H1 (cell line): Measurements from ENCODE around the gene TFCP2L1. TPM values are rescaled to one million over a fixed set of nuclear protein-coding genes. Genes with fewer than 3 reads are reported as not detected.

Experiments used
- CTCF ChIA-PET: fragments of 300-600 bp; sonication (Branson Sonifier 250); formaldehyde crosslinking; loops from one replicate; lab custom pipeline; 2021; ENCODE audit not compliant: partially characterized antibody; lab: Charles Lee
- POLR2A ChIA-PET: fragments of 300-600 bp; sonication (Branson Sonifier 250); formaldehyde crosslinking; loops from one replicate; lab custom pipeline; 2021; ENCODE audit warnings: inconsistent platforms; ENCODE audit not compliant: partially characterized antibody; lab: Charles Lee
- DNase-seq, 2 experiments: peaks; one replicate each; pipeline versions ENCODE4 v3.0.0 to v3.0.0-alpha.2; 2010 to 2022; ENCODE audit warnings: low spot score in 2 of 2, low read depth in 1 of 2, mixed read lengths in 1 of 2
- FAIRE-seq: peaks from 2 replicates; lab custom pipeline; 2011; peaks lifted over from hg19 to GRCh38; lab: Jason Lieb, UNC
- H2AFZ ChIP-seq: 2 replicates; pipeline ENCODE4 v1.8.1; 2012; ENCODE audit warnings: low read length, inconsistent platforms
- H2AK5ac ChIP-seq: 2 replicates; pipeline ENCODE4 v1.6.1; 2013; ENCODE audit warnings: low read depth, low read length
- H2BK120ac ChIP-seq: replicated peaks from 2 replicates; pipeline ENCODE3; 2013; ENCODE audit warnings: low read depth, low read length, inconsistent platforms
- H2BK12ac ChIP-seq: 2 replicates; pipeline ENCODE4 v1.6.1; 2013; ENCODE audit warnings: low read depth, low read length
- H2BK15ac ChIP-seq: 2 replicates; pipeline ENCODE4 v1.6.1; 2013; ENCODE audit warnings: low read length
- H2BK20ac ChIP-seq: 2 replicates; pipeline ENCODE4 v1.6.1; 2013; ENCODE audit warnings: low read length
- H2BK5ac ChIP-seq: 2 replicates; pipeline ENCODE4 v1.6.1; 2013; ENCODE audit warnings: low read depth, low read length
- H3K14ac ChIP-seq: 2 replicates; pipeline ENCODE4 v1.6.1; 2013; ENCODE audit warnings: inconsistent platforms; ENCODE audit not compliant: insufficient read length
- H3K18ac ChIP-seq: 2 replicates; pipeline ENCODE4 v1.6.1; 2013; ENCODE audit warnings: low read length; ENCODE audit errors: extremely low read depth
- H3K23ac ChIP-seq: 2 replicates; pipeline ENCODE4 v1.6.1; 2013; ENCODE audit warnings: inconsistent platforms; ENCODE audit not compliant: insufficient read length
- H3K23me2 ChIP-seq: 2 replicates; pipeline ENCODE4 v1.6.1; 2013; ENCODE audit warnings: low read depth, low read length
- H3K27ac ChIP-seq: 2 replicates; pipeline ENCODE4 v1.6.1; 2011; ENCODE audit warnings: low read depth, low read length, inconsistent platforms
- H3K27me3 ChIP-seq, 4 experiments: replicated peaks in 1 of 4; 1 replicate in 1 of 4; 2 replicates in 3 of 4; pipeline versions ENCODE4 v1.6.1 to v1.8.1; 2011 to 2013; ENCODE audit warnings: low read length in 3 of 4, mild to moderate bottlenecking in 3 of 4, inconsistent platforms in 2 of 4, mixed read lengths in 2 of 4, moderate library complexity in 1 of 4; ENCODE audit not compliant: control insufficient read depth in 3 of 4, insufficient read depth in 3 of 4; ENCODE audit errors: extremely low read depth in 1 of 4
- H3K36me3 ChIP-seq, 4 experiments: 2 replicates each; pipeline versions ENCODE4 v1.6.1 to v1.8.1; 2011 to 2013; ENCODE audit warnings: mild to moderate bottlenecking in 4 of 4, low read length in 3 of 4, moderate library complexity in 2 of 4, control low read depth in 1 of 4, inconsistent platforms in 1 of 4; ENCODE audit not compliant: insufficient read depth in 4 of 4, control insufficient read depth in 2 of 4
- H3K4ac ChIP-seq: replicated peaks from 2 replicates; pipeline ENCODE3; 2013; ENCODE audit warnings: low read length, low read depth, mixed read lengths, inconsistent platforms; ENCODE audit not compliant: insufficient read length
- H3K4me1 ChIP-seq, 4 experiments: replicated peaks in 1 of 4; 1 replicate in 1 of 4; 2 replicates in 3 of 4; pipeline versions ENCODE4 v1.6.1 to v1.8.1; 2011 to 2013; ENCODE audit warnings: low read length in 3 of 4, inconsistent platforms in 2 of 4, mixed read lengths in 1 of 4; ENCODE audit not compliant: insufficient read depth in 4 of 4, control insufficient read depth in 3 of 4
- H3K4me2 ChIP-seq, 2 experiments: 2 replicates each; pipeline versions ENCODE4 v1.6.1 to v1.8.1; 2011 to 2013; ENCODE audit warnings: low read depth in 2 of 2, low read length in 2 of 2, control low read depth in 1 of 2, inconsistent platforms in 1 of 2, mild to moderate bottlenecking in 1 of 2; ENCODE audit not compliant: insufficient read depth in 1 of 2
- H3K4me3 ChIP-seq, 4 experiments: fragments of 200-600, 300-600 bp in 1 of 4; sonication (generic), shearing (Covaris generic), sonication (Bioruptor Twin) in 1 of 4; 2 replicates each; pipeline versions ENCODE4 v1.5.1 to v1.8.1; 2011 to 2016; ENCODE audit warnings: low read length in 4 of 4, low read depth in 3 of 4, control low read depth in 2 of 4, inconsistent platforms in 2 of 4, mild to moderate bottlenecking in 2 of 4, mixed read lengths in 1 of 4, moderate library complexity in 1 of 4; ENCODE audit not compliant: insufficient read depth in 2 of 4; ENCODE audit errors: extremely low read depth in 1 of 4
- H3K56ac ChIP-seq: replicated peaks from 2 replicates; pipeline ENCODE3; 2013; ENCODE audit warnings: low read depth, mild to moderate bottlenecking, mixed read lengths, low read length, inconsistent platforms; ENCODE audit not compliant: insufficient read length
- H3K79me1 ChIP-seq: 2 replicates; pipeline ENCODE4 v1.6.1; 2013; ENCODE audit warnings: low read depth, low read length, control low read depth
- H3K79me2 ChIP-seq, 2 experiments: 2 replicates each; pipeline versions ENCODE4 v1.6.1 to v1.8.1; 2012 to 2013; ENCODE audit warnings: low read length in 2 of 2, mild to moderate bottlenecking in 2 of 2, inconsistent platforms in 1 of 2; ENCODE audit not compliant: insufficient read depth in 2 of 2, control insufficient read depth in 1 of 2
- H3K9ac ChIP-seq, 4 experiments: replicated peaks in 1 of 4; 1 replicate in 1 of 4; 2 replicates in 3 of 4; pipeline versions ENCODE4 v1.6.1 to v1.8.1; 2011 to 2013; ENCODE audit warnings: low read depth in 3 of 4, low read length in 3 of 4, control low read depth in 2 of 4, mild to moderate bottlenecking in 2 of 4, moderate library complexity in 2 of 4, inconsistent platforms in 1 of 4; ENCODE audit errors: extremely low read depth in 1 of 4
- H3K9me3 ChIP-seq, 2 experiments: 2 replicates each; pipeline versions ENCODE4 v1.6.1 to v1.8.1; 2012 to 2013; ENCODE audit warnings: mild to moderate bottlenecking in 2 of 2, moderate library complexity in 2 of 2, control low read depth in 1 of 2, inconsistent platforms in 1 of 2, low read depth in 1 of 2, low read length in 1 of 2, mixed read lengths in 1 of 2; ENCODE audit not compliant: insufficient read depth in 2 of 2
- H4K20me1 ChIP-seq, 2 experiments: replicated peaks in 1 of 2; 2 replicates each; pipeline versions ENCODE3 to v1.8.1; 2011 to 2013; ENCODE audit warnings: inconsistent platforms in 2 of 2, low read length in 2 of 2, mild to moderate bottlenecking in 1 of 2; ENCODE audit not compliant: insufficient read depth in 2 of 2, control insufficient read depth in 1 of 2
- H4K5ac ChIP-seq: 2 replicates; pipeline ENCODE4 v1.6.1; 2013; ENCODE audit warnings: low read length, low read depth, mixed read lengths, inconsistent platforms; ENCODE audit not compliant: insufficient read length
- H4K8ac ChIP-seq: 2 replicates; pipeline ENCODE4 v1.8.0; 2013; ENCODE audit warnings: mild to moderate bottlenecking, moderate library complexity, low read length, inconsistent platforms; ENCODE audit not compliant: insufficient read depth; ENCODE audit errors: extremely low read depth
- H4K91ac ChIP-seq: replicated peaks from 2 replicates; pipeline ENCODE3; 2013; ENCODE audit warnings: low read length, mixed read lengths, inconsistent platforms; ENCODE audit not compliant: insufficient read length
- EZH2 ChIP-seq: fragments of 200-600 bp; sonication (generic); IDR thresholded peaks from 2 replicates; pipeline ENCODE4 v1.7.1; 2012; ENCODE audit warnings: low read depth, mild to moderate bottlenecking, moderate library complexity, low read length, inconsistent platforms; ENCODE audit not compliant: severe bottlenecking
- JUN ChIP-seq: IDR thresholded peaks from 2 replicates; pipeline ENCODE4 v1.6.1; 2011; ENCODE audit warnings: low read depth, mild to moderate bottlenecking, improper control_type of control experiment, low read length
- JUND ChIP-seq: IDR thresholded peaks from 2 replicates; pipeline ENCODE4 v1.6.1; 2011; ENCODE audit warnings: mild to moderate bottlenecking, improper control_type of control experiment, low read length
- KDM1A ChIP-seq: fragments of 200-600, 300-600 bp; sonication (generic); IDR thresholded peaks from 2 replicates; pipeline ENCODE4 v1.7.1; 2016; ENCODE audit warnings: mild to moderate bottlenecking, low read length, borderline replicate concordance
- MAFK ChIP-seq: IDR thresholded peaks from 2 replicates; pipeline ENCODE4 v1.6.1; 2012; ENCODE audit warnings: low read depth, mild to moderate bottlenecking, improper control_type of control experiment, low read length
- MAX ChIP-seq: IDR thresholded peaks from 2 replicates; pipeline ENCODE4 v1.6.1; 2012; ENCODE audit warnings: inconsistent platforms
- POLR2AphosphoS5 ChIP-seq: IDR thresholded peaks from 2 replicates; pipeline ENCODE4 v1.6.1; 2011; ENCODE audit warnings: low read depth, low read length
- WGBS, 2 experiments: shearing (Covaris generic) in 1 of 2; methylation state at CpG; one replicate each; pipeline versions ENCODE4 v1.1.6 to v1.1.7; 2013 to 2015; ENCODE audit warnings: low lambda C conversion rate in 2 of 2, mixed read lengths in 2 of 2, inconsistent platforms in 1 of 2, low coverage in 1 of 2, missing lambda C conversion rate in 1 of 2; ENCODE audit not compliant: insufficient replicate concordance in 2 of 2, insufficient coverage in 1 of 2, insufficient read length in 1 of 2; ENCODE audit errors: extremely low coverage in 1 of 2, missing lambda C conversion rate in 1 of 2; 5-methylcytosine and 5-hydroxymethylcytosine counted together
- polyA plus RNA-seq, 7 experiments: library from polyadenylated mRNA; depleted of rRNA in 3 of 7; stranded (reverse) in 5 of 7; unstranded in 2 of 7; fragments of >200 nt in 5 of 7; fragments of 200-250 nt in 2 of 7; gene quantifications; 1 replicate in 5 of 7; 2 replicates in 1 of 7; 4 replicates in 1 of 7; pipeline versions ENCODE4 v1.2.1 to v1.2.3, GENCODE V29; 2011 to 2013; ENCODE audit warnings: missing spikeins in 2 of 7, mixed read lengths in 2 of 7
- total RNA-seq: library from RNA; stranded (reverse); fragmentation: NEBNext Ultra II Directional; extraction: Animal tissue kit (Norgen Biotek cat#: 25700); gene quantifications from 2 replicates; pipeline ENCODE4 v1.2.1, GENCODE V29; 2021

The TFCP2L1 gene
- total and polyA plus RNA-seq, 2 of the 8 experiments (the other 6 are each of a cell fraction or from before 2014, with no cell fraction given): 1.5 to 3.8 TPM

GRCh38 chr2:121200011-121200347, 85.0 kb downstream of the TFCP2L1 start:
- no peak overlapping the region for H2BK5ac ChIP-seq
- no peak overlapping the region for H2BK120ac ChIP-seq
- no peak overlapping the region; the same call in 1 of the 2 replicates for H4K8ac ChIP-seq
- H3K14ac ChIP-seq: no peak overlapping the region
- no peak overlapping the region for H2AFZ ChIP-seq
- H3K79me1 ChIP-seq: no peaks in the 10 kb centered on the region
- H3K27me3 ChIP-seq: no peaks in the 10 kb centered on the region; a peak in 2 of 7 replicates
- H3K4me1 ChIP-seq: peaks cover 0 to 9% (median 6%) of the 10 kb centered on the region in 4 experiments; a peak in 2 of 7 replicates
- no peak overlapping the region for H2BK15ac ChIP-seq
- no peak overlapping the region for H2AK5ac ChIP-seq
- POLR2A ChIA-PET: no interaction called here
- H3K56ac ChIP-seq: no peak overlapping the region
- no peak overlapping the region for H3K23ac ChIP-seq
- no peaks in the 10 kb centered on the region for H4K20me1 ChIP-seq
- no peak overlapping the region for H3K9ac ChIP-seq
- H3K18ac ChIP-seq: no peak overlapping the region
- no peaks in the 10 kb centered on the region for H3K36me3 ChIP-seq
- FAIRE-seq (no peak), DNase-seq (no peak)
- H3K23me2 ChIP-seq: no peaks in the 10 kb centered on the region
- H3K79me2 ChIP-seq: no peaks in the 10 kb centered on the region
- H3K4me3 ChIP-seq: no peak overlapping the region
- no peak overlapping the region for H3K4ac ChIP-seq
- CTCF ChIA-PET: interaction anchor here (0.6 to 1.6 kb wide), 3 partner anchors 101 to 177 kb away, joined by 3 to 4 read pairs (median 4); no protein-coding TSS in a partner anchor
- H3K27ac ChIP-seq: no peak overlapping the region
- no peak overlapping the region for H2BK20ac ChIP-seq
- no peak overlapping the region for H4K5ac ChIP-seq
- WGBS, 2 experiments: 95% methylated on average over 8 of the region's 8 CpGs; no CpG with 5 or more reads in 1 of the 2 experiments
- H3K9me3 ChIP-seq: no peaks in the 10 kb centered on the region
- no peak overlapping the region for H4K91ac ChIP-seq
- H2BK12ac ChIP-seq: no peak overlapping the region; the same call in 1 of the 2 replicates
- H3K4me2 ChIP-seq: no peak overlapping the region
- no peak for TF ChIP-seq JUND
- no peak for TF ChIP-seq MAX
- TF ChIP-seq KDM1A: no peak
- TF ChIP-seq EZH2: no peak
- no peak for TF ChIP-seq POLR2AphosphoS5
- TF ChIP-seq JUN: no peak
- TF ChIP-seq MAFK: no peak
